ENCODE data around the gene ACKR3.

DNA sequence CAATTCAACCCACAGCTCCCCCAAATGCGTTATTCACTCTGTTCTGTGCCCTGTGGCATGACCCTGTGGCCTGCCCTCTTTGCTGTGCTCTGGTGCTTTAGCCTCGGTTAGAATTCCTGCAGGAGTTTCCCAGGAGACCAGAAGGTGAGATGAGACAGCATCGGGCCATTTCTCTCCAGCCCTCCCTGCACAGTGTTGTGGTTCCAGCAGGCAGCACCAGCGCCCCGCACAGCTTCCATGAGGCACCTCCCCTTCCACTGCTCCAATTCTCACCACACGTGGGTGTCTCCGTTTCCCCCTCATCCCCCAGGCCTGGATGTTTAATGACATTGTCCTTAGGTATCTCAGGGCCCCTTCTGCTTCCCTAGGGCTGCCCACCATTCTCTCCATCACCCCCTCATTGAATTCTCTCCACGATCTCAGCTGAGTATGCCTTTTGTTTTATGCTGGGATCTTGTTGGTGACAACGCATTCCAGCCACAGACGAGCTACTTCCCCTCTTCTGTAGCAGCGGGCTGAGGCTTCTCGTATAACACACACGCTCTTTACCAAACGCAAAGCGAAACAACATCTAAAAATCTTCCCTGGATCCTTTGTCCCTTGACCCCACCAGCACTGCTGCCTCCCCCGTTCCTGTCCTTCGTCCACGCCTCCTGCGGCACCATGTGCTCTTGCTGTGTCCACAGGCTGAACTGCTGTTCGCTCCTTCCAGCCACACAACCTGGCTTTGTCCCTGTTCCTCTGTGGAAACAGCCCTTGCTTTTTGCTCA, 35.1 kb downstream of the ACKR3 start:
- TF ChIP-seq, protein P1, sequence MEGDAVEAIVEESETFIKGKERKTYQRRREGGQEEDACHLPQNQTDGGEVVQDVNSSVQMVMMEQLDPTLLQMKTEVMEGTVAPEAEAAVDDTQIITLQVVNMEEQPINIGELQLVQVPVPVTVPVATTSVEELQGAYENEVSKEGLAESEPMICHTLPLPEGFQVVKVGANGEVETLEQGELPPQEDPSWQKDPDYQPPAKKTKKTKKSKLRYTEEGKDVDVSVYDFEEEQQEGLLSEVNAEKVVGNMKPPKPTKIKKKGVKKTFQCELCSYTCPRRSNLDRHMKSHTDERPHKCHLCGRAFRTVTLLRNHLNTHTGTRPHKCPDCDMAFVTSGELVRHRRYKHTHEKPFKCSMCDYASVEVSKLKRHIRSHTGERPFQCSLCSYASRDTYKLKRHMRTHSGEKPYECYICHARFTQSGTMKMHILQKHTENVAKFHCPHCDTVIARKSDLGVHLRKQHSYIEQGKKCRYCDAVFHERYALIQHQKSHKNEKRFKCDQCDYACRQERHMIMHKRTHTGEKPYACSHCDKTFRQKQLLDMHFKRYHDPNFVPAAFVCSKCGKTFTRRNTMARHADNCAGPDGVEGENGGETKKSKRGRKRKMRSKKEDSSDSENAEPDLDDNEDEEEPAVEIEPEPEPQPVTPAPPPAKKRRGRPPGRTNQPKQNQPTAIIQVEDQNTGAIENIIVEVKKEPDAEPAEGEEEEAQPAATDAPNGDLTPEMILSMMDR (IDR thresholded peaks at IDR 0.05), result no peak
- no peak for TF ChIP-seq POLR2A (IDR thresholded peaks at IDR 0.05)

All from esophagus squamous epithelium (tissue), 4 donors.